HEK293T (cell line): ENCODE results near the gene PLXNA2.

Experiments used
- CTCF ChIA-PET: fragments of 350-600 bp; formaldehyde crosslinking; extraction: SDS; loops from one replicate; lab custom pipeline; 2021; ENCODE audit warnings: antibody characterized with exemption, inconsistent platforms; lab: Yijun Ruan, JAX
- POLR2A ChIA-PET: fragments of 350-600 bp; formaldehyde crosslinking; extraction: SDS; loops from one replicate; lab custom pipeline; 2020; ENCODE audit warnings: antibody characterized with exemption, inconsistent platforms; lab: Yijun Ruan, JAX
- DNase-seq: peaks from one replicate; pipeline ENCODE4 v3.0.0; 2012; ENCODE audit warnings: mixed read lengths; ENCODE audit errors: extremely low spot score
- ARNT ChIP-seq: fragments of 450-650 bp; IDR thresholded peaks from 2 replicates; pipeline ENCODE4 v1.6.1; 2017; ENCODE audit warnings: mild to moderate bottlenecking
- BHLHE40 ChIP-seq: fragments of 450-650 bp; IDR thresholded peaks from 2 replicates; pipeline ENCODE4 v1.6.1; 2016; ENCODE audit warnings: mild to moderate bottlenecking, moderate library complexity, borderline replicate concordance
- CTBP1 ChIP-seq: fragments of 450-650 bp; IDR thresholded peaks from 2 replicates; pipeline ENCODE4 v1.6.1; 2016; ENCODE audit warnings: borderline replicate concordance
- ELF4 ChIP-seq: fragments of 450-650 bp; IDR thresholded peaks from 2 replicates; pipeline ENCODE4 v1.6.1; 2017; ENCODE audit warnings: antibody characterized with exemption
- FOXA1 ChIP-seq: fragments of 450-650 bp; IDR thresholded peaks from 2 replicates; pipeline ENCODE4 v1.6.1; 2016; ENCODE audit warnings: mild to moderate bottlenecking
- FOXK2 ChIP-seq: fragments of 450-650 bp; IDR thresholded peaks from 2 replicates; pipeline ENCODE4 v1.6.1; 2016; ENCODE audit warnings: mild to moderate bottlenecking
- FOXM1 ChIP-seq: fragments of 450-650 bp; IDR thresholded peaks from 2 replicates; pipeline ENCODE4 v1.6.1; 2017; ENCODE audit warnings: mild to moderate bottlenecking, borderline replicate concordance
- HDGF ChIP-seq: fragments of 450-650 bp; IDR thresholded peaks from 2 replicates; pipeline ENCODE4 v1.6.1; 2017; ENCODE audit warnings: antibody characterized with exemption, borderline replicate concordance
- L3MBTL2 ChIP-seq: fragments of 450-650 bp; conservative IDR thresholded peaks from 2 replicates; pipeline ENCODE4 v1.6.1; 2016; ENCODE audit warnings: mild to moderate bottlenecking
- LEF1 ChIP-seq: fragments of 450-650 bp; IDR thresholded peaks from 2 replicates; pipeline ENCODE4 v1.6.1; 2017; ENCODE audit warnings: mild to moderate bottlenecking, borderline replicate concordance
- NFRKB ChIP-seq: fragments of 450-650 bp; IDR thresholded peaks from 2 replicates; pipeline ENCODE4 v1.6.1; 2016; ENCODE audit warnings: mild to moderate bottlenecking, moderate library complexity
- SP1 ChIP-seq: fragments of 450-650 bp; IDR thresholded peaks from 2 replicates; pipeline ENCODE4 v1.6.1; 2017
- SUZ12 ChIP-seq: fragments of 450-650 bp; IDR thresholded peaks from 2 replicates; pipeline ENCODE4 v1.6.1; 2016; ENCODE audit warnings: mild to moderate bottlenecking
- TARDBP ChIP-seq: fragments of 450-650 bp; IDR thresholded peaks from 2 replicates; pipeline ENCODE4 v1.6.1; 2016
- ZNF384 ChIP-seq: fragments of 450-650 bp; IDR thresholded peaks from 2 replicates; pipeline ENCODE4 v1.6.1; 2016
- TF ChIP-seq, protein P1 (sequence below): fragments of 450-650 bp; IDR thresholded peaks from 2 replicates; pipeline ENCODE4 v1.6.1; 2016

PLXNA2 gene

GRCh38 chr1:208069908-208070307, 174.3 kb downstream of the PLXNA2 start:
- CTCF ChIA-PET = no interaction called here
- no peak for DNase-seq
- POLR2A ChIA-PET = no interaction called here
- TF ChIP-seq ELF4 = no peak
- TF ChIP-seq NFRKB = no peak

DNA sequence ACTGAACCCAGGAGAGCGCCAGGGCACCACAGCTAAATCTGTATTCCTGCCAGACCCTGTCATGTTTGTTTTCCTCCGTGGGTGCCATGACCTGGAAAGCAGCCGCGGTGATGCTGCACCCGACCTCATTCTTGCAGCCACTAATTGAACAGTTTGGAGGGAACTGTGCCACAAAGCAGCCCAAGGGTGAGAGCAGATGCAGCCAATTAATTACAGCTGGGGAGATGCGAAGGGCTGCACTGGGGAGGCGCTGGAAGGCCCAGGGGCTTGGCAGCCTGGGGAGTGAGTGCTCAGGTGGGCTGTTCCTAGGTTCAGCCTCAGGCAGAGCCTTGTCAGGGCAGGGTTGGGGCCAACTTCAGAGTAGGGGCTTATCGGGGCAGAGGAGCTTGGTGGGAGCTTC, 174.9 kb downstream of the PLXNA2 start:
- POLR2A ChIA-PET = no interaction called here
- CTCF ChIA-PET = interaction anchor here (0.6 kb wide), 1 partner anchor 47 kb away, joined by 3 read pairs; no protein-coding TSS in a partner anchor
- no peak for DNase-seq
- no peak for TF ChIP-seq CTBP1
- TF ChIP-seq LEF1 = no peak
- TF ChIP-seq FOXK2 = no peak
- no peak for TF ChIP-seq ZNF384
- TF ChIP-seq L3MBTL2 = no peak

- TF ChIP-seq CTBP1 (no peak), BHLHE40 (no peak), FOXA1 (no peak), LEF1 (no peak), ARNT (no peak), ZNF384 (no peak), SP1 (no peak), NFRKB (no peak), FOXK2 (no peak), FOXM1 (no peak), HDGF (no peak), L3MBTL2 (no peak), SUZ12 (no peak), ELF4 (no peak), TARDBP (no peak)
- TF ChIP-seq, protein P1, sequence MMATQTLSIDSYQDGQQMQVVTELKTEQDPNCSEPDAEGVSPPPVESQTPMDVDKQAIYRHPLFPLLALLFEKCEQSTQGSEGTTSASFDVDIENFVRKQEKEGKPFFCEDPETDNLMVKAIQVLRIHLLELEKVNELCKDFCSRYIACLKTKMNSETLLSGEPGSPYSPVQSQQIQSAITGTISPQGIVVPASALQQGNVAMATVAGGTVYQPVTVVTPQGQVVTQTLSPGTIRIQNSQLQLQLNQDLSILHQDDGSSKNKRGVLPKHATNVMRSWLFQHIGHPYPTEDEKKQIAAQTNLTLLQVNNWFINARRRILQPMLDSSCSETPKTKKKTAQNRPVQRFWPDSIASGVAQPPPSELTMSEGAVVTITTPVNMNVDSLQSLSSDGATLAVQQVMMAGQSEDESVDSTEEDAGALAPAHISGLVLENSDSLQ = no peak
- ChIA-PET CTCF (interaction anchor here (0.6 kb wide), 1 partner anchor 47 kb away, joined by 3 read pairs; no protein-coding TSS in a partner anchor), POLR2A (no interaction called here)
- no peak for DNase-seq
Measured at GRCh38 chr1:208068908-208069307, 175.3 kb downstream of the PLXNA2 start.

- TF ChIP-seq SP1 = no peak
- TF ChIP-seq LEF1 = no peak
- TF ChIP-seq ARNT = no peak
- no peak for TF ChIP-seq CTBP1
- no peak for TF ChIP-seq NFRKB
- TF ChIP-seq, protein P1 = no peak
- no peak for TF ChIP-seq BHLHE40
- TF ChIP-seq TARDBP = no peak
- TF ChIP-seq FOXK2 = no peak
- TF ChIP-seq L3MBTL2 = no peak
- TF ChIP-seq SUZ12 = no peak
- TF ChIP-seq ZNF384 = no peak
Measured at GRCh38 chr1:208068407-208068806, 175.8 kb downstream of the PLXNA2 start.

GRCh38 chr1:208066583-208066982, 177.6 kb downstream of the PLXNA2 start:
- ChIA-PET CTCF (no interaction called here), POLR2A (no interaction called here)
- TF ChIP-seq, protein P1 = no peak
- TF ChIP-seq ARNT (no peak), NFRKB (no peak), L3MBTL2 (no peak), CTBP1 (no peak)
- no peak for DNase-seq

More at GRCh38 chr1:208068407-208068806, 175.8 kb downstream of the PLXNA2 start:
- DNase-seq = no peak
- POLR2A ChIA-PET = no interaction called here
- CTCF ChIA-PET = no interaction called here

DNA sequence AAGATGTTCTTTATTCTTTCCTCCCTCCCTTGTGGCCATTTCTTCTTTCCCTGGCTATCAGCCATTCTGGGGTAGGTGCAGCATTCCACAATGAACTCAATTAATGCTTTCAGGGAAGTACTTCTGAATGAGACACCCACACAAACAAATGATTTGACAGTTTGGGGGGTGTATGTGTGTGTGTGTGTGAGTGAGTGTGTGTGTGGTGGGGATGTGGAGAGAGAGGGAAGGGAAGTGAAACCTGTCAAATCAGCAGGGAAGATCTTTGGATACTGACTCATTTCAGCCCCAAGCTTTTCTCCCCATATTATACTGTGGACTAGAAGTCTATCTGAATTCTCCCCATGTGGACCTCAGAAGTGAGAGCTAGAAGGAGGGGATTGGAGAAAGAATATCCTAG, 178.3 kb downstream of the PLXNA2 start:
- TF ChIP-seq SUZ12 = no peak
- no peak for TF ChIP-seq CTBP1
- no peak for TF ChIP-seq ZNF384
- TF ChIP-seq SP1 = no peak
- no peak for TF ChIP-seq L3MBTL2
- TF ChIP-seq FOXM1 = no peak
- TF ChIP-seq ELF4 = no peak
- TF ChIP-seq, protein P1 = no peak
- CTCF ChIA-PET = no interaction called here
- no peak for DNase-seq
- POLR2A ChIA-PET = no interaction called here

GRCh38 chr1:208061632-208062031, 182.6 kb downstream of the PLXNA2 start:
- TF ChIP-seq ELF4 (no peak), FOXA1 (no peak), LEF1 (no peak), NFRKB (no peak), SP1 (no peak), SUZ12 (no peak), ARNT (no peak), CTBP1 (no peak), BHLHE40 (no peak), TARDBP (no peak), ZNF384 (no peak), FOXM1 (no peak), L3MBTL2 (no peak)
- TF ChIP-seq, protein P1 = no peak
- POLR2A ChIA-PET = no interaction called here
- DNase-seq = no peak
- CTCF ChIA-PET = no interaction called here
